Measurements from ENCODE around the gene LPCAT2.

LPCAT2 gene

GRCh38 chr16:55552621-55553020, 43.7 kb downstream of the LPCAT2 start:
- DNase-seq, result no peak

GRCh38 chr16:55555436-55555835, 46.6 kb downstream of the LPCAT2 start:
- no peak for DNase-seq

GRCh38 chr16:55557186-55557585, 48.3 kb downstream of the LPCAT2 start:
- no peak for DNase-seq

DNA sequence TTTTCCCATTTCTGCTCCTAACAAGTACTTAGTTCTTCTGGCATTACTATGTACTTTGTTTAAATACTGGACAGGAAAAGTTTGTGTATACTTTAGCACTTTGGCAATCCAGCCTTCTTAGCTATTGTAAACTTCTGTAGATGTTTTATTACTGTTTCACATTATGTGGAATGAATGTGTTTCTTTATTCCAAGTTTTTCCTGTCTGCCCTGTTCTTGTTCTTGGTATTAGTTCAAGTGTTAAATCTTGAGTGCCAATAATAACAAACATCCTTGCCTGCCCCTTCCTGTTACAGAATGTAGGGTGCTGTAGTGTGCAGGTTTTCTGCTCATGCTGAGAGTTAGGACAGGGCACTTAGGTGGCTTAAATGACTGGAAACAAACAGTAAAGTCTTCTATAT, 50.4 kb downstream of the LPCAT2 start:
- no peak for DNase-seq

- DNase-seq, result no peak
Observed at GRCh38 chr16:55559933-55560516, 51.2 kb downstream of the LPCAT2 start.

DNA sequence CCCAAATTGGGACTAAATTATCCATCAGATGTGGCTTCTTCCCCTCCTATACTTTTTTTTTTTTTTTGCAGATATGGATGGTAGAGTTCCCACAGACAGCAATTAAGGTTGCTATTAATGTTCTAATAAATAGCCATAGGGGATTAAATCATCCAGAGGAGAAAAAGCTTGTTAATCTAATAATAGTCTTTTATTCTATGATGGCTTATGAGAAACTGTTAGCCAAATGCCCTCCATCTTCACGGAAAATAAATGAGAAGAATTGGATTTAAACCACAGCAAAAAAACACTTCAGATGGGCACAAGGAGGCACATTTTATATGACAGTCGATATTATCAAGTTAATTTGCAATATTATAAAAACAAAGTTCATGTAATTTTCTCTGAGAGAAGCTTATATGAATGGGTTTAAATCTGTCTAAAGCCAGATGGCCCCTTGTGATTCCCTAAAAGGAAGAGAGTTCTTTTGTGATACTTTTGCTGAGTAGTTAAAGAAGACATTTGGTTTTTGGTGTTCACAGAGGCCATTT, 52.5 kb downstream of the LPCAT2 start:
- no peak for DNase-seq

GRCh38 chr16:55562936-55563335, 54.1 kb downstream of the LPCAT2 start:
- no peak for DNase-seq

GRCh38 chr16:55563797-55564196, 54.9 kb downstream of the LPCAT2 start:
- no peak for DNase-seq

DNA sequence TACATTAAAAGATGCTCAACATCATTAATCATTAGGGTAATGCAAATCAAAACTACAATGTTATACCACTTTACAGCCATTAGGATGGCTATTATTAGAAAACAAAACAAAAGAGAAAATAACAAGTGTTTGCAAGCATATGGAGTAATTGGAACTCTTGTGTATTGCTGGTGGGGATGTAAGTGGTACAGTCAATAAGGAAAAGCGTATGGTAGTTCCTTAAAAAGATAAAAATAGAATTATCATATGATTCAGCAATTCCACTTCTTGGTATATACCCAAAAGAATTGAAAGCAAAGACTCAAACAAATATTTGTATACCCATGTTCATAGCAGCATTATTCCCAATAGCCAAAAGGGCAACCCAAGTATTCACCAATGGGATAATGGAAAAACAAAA, 56.2 kb downstream of the LPCAT2 start:
- DNase-seq, result no peak

GRCh38 chr16:55566432-55567175, 57.7 kb downstream of the LPCAT2 start, which contains the start of gene CAPNS2:
CAPNS2 (plus strand) TSS chr16:55566684; CDS start chr16:55566757, 73 bp downstream.
- no peak for DNase-seq

DNA sequence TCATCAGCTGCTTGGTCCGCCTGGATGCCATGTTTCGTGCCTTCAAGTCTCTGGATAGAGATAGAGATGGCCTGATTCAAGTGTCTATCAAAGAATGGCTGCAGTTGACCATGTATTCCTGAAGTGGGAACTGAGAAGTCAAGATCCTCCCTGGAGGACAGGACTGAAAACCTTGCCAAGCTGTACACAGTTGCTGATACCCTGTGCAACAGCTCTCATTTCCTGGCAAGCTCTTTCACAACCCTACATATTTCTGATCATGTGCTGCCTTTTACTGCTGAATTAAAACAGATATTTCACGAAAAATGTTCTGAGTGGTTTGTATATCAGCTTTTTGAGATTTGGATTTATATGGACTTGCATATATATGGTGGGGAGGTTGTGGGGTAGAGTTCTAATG, 58.5 kb downstream of the LPCAT2 start:
- no peak for DNase-seq

DNA sequence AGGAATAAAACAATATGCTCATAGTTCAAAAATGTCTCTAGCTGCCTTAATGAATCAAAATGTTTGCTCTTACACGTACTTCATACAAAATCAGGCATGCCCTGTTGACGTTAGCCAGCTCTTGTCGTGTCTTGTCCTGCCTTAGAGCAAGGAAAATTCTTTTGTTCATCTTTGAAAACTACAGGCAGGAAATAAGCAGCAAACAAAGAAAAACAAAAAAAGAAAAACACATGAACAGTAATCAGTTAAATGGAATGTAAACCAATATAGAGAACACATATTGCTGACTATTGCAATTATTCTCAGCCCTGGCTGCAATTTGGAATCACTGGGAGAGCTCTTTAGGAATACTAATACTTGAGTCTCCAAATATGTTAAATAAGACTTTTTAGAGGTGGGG, 59.3 kb downstream of the LPCAT2 start:
- no peak for DNase-seq

- no peak for DNase-seq
Observed at GRCh38 chr16:55569025-55569424, 60.2 kb downstream of the LPCAT2 start.

DNA sequence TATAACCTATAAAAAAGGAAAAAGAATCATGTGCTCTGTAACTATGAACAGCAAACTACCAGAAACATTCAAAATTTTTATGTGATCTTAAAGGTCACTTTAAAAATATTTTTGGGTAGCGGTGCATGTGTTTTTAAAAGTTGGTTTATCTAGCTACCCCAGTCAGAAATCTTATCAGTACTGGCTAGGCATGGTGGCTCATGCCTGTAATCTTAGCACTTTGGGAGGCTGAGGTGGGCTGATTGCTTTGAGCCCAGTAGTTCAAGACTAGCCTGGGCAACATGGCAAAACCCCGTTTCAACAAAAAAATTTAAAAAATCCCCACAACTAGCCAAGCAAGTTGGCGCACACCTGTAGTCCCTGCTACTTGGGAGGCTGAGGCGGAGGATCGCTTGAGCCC, 61.3 kb downstream of the LPCAT2 start:
- no peak for DNase-seq

DNA sequence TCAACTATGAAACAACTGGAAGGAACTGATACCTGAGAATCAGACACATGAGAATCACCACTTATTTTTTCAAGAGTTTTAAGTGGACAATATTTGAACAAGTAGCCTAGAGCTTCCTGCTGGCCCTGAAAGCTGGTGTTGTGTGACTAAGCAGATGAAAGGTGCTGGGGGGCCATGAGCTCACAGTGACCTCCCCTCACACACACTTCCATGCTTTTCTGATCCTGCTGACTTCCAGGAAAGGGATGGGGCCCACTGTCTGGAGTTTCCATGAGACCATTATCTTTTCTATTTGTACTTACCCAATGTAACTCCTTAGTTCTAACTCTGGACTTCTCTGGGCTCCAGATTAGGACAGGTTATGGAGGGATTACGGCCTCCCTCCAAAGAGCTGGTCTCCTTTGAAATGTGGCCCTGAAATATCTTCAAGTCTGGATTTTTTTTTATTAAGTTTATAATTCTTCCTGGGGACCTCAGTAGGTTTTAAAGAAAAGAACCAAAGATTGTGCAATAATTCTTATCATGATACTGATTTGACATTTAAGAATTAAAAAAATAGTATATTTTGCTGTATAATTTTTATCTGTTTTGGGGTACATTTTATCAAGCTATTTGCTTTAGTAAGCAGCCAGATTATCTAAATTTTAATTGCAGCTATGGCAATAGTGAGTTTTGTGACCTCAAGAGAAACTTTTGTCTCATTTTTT, 62.5 kb downstream of the LPCAT2 start:
- no peak for DNase-seq

DNA sequence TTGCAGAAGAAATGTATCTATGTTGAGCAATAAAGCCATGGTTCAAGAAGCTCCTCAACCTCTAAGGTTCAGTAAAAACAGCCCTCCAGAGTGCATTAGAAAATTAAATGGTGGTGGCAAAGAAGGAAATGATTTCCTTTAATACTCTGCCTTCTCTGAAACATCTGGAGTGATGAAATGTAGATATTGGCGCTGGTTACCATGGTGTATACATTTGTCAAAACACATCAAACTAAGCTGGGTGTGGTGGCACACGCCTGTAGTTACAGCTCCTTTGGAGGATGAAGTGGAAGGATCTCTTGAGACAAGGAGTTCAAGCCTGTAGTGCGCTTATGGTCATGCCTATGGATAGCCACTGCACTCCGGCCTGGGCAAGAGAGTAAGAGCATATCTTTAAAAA, 63.6 kb downstream of the LPCAT2 start:
- DNase-seq, result no peak

DNA sequence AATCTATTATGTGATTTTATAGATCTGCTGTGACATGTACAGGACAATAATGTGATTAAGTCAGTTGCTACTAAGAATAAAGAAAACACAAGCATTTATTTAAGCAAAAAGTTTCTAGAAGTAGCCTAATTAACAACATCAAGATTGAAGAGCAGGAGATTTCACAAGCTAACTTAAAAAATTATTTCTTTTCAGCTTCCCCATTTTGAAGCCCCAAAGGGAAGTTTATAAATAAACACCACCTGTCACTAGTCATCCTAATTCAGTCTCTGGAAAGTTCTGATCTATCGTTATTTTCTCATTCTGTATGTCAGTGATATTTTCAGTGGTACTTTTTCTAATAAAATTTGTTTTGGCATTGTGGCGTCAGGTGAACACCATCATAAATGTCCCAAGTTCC, 65.9 kb downstream of the LPCAT2 start:
- no peak for DNase-seq

DNA sequence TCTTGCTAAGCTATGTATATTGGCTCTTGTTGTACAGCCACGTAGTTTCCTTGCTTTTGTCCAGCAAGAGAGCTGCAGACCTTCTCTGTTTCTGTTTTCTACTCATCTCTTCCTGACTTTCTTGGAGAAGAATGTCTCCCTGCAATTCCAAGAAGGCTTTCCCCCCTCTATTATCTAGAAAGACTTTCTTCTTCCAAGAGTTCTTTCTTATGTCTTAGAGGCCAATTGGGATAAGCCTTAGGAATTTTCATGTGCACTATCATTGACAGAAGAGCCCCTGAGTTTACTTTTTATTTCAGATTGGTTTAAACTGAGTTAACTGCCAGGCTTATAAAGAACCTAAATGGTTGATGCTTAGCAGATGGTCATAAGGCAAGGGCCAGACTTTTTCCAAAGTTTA, 66.6 kb downstream of the LPCAT2 start:
- no peak for DNase-seq

DNA sequence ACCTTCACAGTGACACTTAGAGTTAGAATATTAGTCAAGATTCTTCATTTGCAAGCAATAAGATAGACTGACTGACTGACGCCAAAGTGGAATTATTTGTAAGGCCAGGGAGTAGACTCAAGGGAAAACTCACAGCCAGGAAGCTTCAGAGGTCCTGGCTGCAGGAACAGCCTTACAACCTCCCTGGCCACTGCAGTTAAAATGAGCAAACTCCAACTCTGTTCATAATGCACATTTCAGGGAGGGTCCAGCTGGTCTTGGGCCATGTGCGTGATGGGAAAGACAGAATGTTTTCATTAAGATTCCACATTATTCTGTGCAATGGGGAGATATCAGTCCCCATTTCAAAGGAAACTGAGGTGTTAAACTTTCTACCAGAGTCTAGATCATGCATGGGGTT, 67.5 kb downstream of the LPCAT2 start:
- DNase-seq, result no peak

DNA sequence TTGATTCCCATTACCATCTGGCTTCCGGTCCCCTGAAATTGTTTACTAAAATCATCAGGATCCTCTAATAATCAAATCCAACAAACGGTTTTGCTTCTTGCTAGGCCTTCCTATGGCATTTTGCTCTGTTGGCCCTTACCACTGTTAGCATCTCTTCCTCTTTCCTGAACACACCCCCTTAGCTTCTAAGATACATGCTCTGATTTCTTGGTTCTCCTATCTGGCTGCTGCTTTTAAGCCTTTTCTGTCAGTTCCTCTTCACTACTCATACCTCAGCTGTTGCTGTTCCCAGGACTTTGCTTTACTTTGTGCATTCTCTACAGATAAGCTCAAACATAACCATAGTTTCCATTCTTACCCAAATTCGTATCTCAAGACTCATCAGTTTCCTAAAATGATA, 69.0 kb downstream of the LPCAT2 start:
- no peak for DNase-seq

GRCh38 chr16:55585631-55586030, 76.8 kb downstream of the LPCAT2 start:
- DNase-seq, result no peak

DNA sequence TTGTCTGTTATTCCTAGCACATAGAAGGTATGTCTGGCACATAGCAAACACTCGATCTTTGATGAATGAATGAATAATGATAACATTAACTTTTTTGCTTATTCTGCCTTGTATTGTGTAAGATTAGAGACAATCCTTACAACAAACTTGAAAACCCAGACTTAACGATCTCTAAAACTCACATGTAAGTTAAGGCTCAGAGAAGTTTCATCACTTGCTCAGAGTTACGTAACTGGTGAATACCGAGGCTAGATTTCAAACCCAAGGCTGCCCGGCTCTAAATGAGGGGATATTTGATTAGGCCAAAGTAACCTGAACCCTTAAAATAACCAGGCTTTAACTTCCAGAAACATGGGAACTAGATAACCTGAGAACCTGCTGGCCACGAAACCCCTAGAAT, 79.9 kb downstream of the LPCAT2 start:
- no peak for DNase-seq

DNA sequence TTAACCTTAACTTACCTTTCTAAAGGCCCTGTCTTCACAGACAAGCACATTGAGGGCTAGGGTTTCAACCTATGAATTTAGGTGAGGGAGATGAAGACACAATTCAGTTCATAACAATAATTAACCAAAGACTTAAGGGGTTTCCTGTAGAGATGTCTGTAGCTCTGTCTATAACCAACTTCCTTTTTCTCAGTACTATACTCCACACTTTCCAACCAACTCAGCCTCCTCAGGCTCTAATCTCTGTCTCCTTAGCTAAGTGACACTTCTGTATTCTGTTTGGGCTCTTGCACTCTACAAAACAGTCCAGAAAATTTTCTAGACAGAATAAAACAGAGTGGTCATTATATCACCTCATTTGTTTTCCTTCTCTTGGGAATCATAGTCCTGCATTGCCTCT, 83.4 kb downstream of the LPCAT2 start:
- DNase-seq, result no peak

Measured in nucleus accumbens (tissue), 56 donors.